SJSA1 (cell line): ENCODE data around the gene PSMB5. TPM values are rescaled to one million over a fixed set of nuclear protein-coding genes. Genes with fewer than 3 reads are reported as not detected.

Experiments used
- DNase-seq, 2 experiments: peaks; one replicate each; pipeline ENCODE4 v3.0.0-alpha.2; 2015 to 2020; ENCODE audit warnings: low spot score in 2 of 2, low read depth in 1 of 2
- H3K27ac ChIP-seq: fragments of 250-450 bp; sonication (Bioruptor Pico); 2 replicates; pipeline ENCODE4 v1.5.1; 2020; ENCODE audit warnings: mild to moderate bottlenecking, moderate library complexity
- H3K27me3 ChIP-seq: fragments of 250-450 bp; sonication (Bioruptor Pico); replicated peaks from 2 replicates; pipeline ENCODE4 v1.5.1; 2020; ENCODE audit warnings: mild to moderate bottlenecking, moderate library complexity
- H3K36me3 ChIP-seq: fragments of 250-450 bp; sonication (Bioruptor Pico); 2 replicates; pipeline ENCODE4 v1.5.1; 2020; ENCODE audit warnings: mild to moderate bottlenecking
- H3K4me1 ChIP-seq: fragments of 250-450 bp; sonication (Bioruptor Pico); replicated peaks from 2 replicates; pipeline ENCODE4 v1.6.1; 2021; ENCODE audit warnings: mild to moderate bottlenecking
- H3K4me3 ChIP-seq: fragments of 250-450 bp; sonication (Bioruptor Pico); 2 replicates; pipeline ENCODE4 v1.5.1; 2020; ENCODE audit warnings: mild to moderate bottlenecking
- H3K9me3 ChIP-seq: fragments of 250-450 bp; sonication (Bioruptor Pico); replicated peaks from 2 replicates; pipeline ENCODE4 v1.5.1; 2020; ENCODE audit warnings: mild to moderate bottlenecking
- total RNA-seq: library from RNA; depleted of rRNA; stranded (reverse); fragments of >200 nt; shearing (Covaris generic); gene quantifications from 2 replicates; pipeline ENCODE4 v1.2.3, GENCODE V29; 2014

PSMB5 gene
- total RNA-seq, 1 experiment from 2014 or later = 226 TPM

DNA sequence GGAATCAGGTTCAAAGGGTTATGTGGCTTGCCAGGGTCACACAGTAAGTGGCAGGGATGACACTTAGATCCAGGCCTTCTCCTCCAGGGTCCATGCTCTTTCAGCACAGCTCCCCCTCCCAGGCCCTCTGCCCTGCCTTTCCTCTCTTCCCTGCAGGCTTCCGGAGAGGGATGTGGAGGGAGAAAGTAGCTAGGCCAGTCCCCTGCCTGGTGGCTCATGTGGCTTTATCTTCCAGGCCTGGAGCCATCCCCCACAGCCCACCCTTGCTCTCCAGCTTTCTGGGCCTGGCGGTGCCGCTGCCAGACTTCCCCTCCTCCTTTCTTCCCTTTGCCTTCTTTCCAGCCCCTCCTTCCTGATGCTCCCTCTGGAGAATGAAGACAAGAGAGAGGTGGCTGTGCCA is 9.1 kb upstream of the PSMB5 start:
- Histone ChIP-seq H3K9me3 (no peaks in the 10 kb centered on the region), H3K4me1 (peaks cover 32% of the 10 kb centered on the region), H3K27me3 (no peaks in the 10 kb centered on the region), H3K4me3 (no peak overlapping the region), H3K27ac (no peak overlapping the region), H3K36me3 (peaks cover 3% of the 10 kb centered on the region; the same call in 1 of the 2 replicates)
- DNase-seq = no peak

DNA sequence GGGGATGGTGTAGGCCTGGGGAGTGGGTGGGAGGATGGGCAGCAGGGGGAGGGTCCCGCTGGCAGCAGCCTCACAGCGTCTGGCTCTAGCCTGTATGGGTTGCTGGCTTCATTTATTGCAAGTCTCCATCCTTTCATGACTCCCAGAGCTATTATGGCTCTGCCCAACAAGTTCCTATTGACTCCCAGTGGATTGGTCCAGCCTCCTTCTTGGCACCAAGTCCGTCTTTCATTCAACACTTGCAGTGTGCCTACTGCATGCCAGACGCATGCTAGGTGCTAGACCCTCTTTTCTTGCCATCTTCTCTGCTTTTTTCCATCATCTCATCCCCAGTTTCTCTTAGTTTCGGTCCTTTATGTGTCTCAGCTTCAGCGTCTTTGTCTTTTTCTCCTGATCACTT is 8.4 kb upstream of the PSMB5 start:
- Histone ChIP-seq H3K27me3 (no peaks in the 10 kb centered on the region), H3K27ac (no peak overlapping the region), H3K9me3 (no peaks in the 10 kb centered on the region), H3K4me1 (peaks cover 32% of the 10 kb centered on the region), H3K4me3 (no peak overlapping the region), H3K36me3 (peaks cover 3% of the 10 kb centered on the region; the same call in 1 of the 2 replicates)
- no peak for DNase-seq

DNA sequence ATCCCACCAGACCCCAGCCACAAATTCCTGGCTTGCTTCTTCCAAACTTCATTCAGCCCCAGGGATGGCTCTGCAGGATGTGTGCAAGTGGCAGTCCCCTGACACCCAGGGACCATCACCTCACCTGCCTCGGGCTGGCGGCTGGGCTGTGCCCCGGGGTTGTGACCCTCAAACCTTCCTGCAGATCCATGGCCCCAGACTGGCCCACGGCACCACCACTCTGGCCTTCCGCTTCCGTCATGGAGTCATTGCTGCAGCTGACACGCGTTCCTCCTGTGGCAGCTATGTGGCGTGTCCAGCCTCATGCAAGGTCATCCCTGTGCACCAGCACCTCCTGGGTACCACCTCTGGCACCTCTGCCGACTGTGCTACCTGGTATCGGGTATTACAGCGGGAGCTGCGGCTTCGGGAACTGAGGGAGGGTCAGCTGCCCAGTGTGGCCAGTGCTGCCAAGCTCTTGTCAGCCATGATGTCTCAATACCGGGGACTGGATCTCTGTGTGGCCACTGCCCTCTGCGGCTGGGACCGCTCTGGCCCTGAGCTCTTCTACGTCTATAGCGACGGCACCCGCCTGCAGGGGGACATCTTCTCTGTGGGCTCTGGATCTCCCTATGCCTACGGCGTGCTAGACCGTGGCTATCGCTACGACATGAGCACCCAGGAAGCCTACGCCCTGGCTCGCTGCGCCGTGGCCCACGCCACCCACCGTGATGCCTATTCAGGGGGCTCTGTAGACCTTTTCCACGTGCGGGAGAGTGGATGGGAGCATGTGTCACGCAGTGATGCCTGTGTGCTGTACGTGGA is 7.7 kb upstream of the PSMB5 start, which contains the start of gene PSMB11:
Gene PSMB11 (plus strand): TSS at position 51 of the 804 bp plus-strand sequence. CDS start 14 bp downstream, at position 65.
- Histone ChIP-seq H3K4me1 (peaks cover 30% of the 10 kb centered on the region), H3K4me3 (no peak within 1 kb of the TSS), H3K9me3 (no peaks in the 10 kb centered on the region), H3K27ac (no peak within 1 kb of the TSS), H3K36me3 (peaks cover under 1% of the 10 kb centered on the region; the same call in 1 of the 2 replicates), H3K27me3 (no peaks in the 10 kb centered on the region)
- no peak for DNase-seq

DNA sequence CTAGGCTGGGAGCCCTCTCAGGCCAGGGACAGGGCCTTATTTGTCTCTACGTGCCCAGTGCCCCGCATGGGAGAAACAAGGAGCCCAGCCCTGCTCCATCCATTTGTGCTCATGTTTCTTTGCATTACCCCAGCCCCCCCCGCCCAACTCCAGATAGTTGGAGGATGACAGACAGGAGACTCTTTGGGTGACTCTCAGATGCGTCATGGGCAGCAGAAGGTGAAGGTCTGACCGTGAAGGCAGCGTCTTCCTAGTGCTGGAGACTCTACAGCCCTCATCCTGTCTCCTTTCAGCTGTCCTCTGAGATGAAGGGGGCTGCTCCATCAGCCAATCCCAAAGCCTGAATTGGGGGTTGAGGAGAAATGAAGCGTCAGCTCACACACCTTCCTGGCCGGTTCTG is 7.0 kb upstream of the PSMB5 start:
- no peaks in the 10 kb centered on the region for H3K27me3 ChIP-seq
- no peak for DNase-seq
- H3K36me3 ChIP-seq = no peaks in the 10 kb centered on the region
- H3K4me3 ChIP-seq = no peak overlapping the region
- H3K9me3 ChIP-seq = no peaks in the 10 kb centered on the region
- H3K27ac ChIP-seq = no peak overlapping the region
- peaks cover 23% of the 10 kb centered on the region for H3K4me1 ChIP-seq

DNA sequence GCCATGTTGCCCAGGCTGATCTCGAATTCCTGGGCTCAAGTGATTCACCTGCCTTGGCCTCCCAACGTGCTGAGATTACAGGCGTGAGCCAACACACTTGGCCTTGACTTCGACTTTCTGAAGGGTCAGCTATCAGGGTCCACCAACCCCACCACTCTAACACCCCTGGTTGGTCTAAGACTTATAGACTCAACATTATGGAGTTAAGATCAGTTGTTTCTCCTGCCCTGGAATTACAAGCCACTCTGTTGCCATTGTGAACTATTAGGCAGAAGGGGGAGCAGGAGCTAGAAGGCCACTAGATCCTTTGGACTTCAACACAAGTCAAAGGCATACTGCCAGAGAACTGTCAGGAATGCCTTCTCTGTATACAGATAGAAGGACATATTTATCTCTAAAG is 5.4 kb upstream of the PSMB5 start:
- no peak overlapping the region for H3K4me3 ChIP-seq
- no peak overlapping the region for H3K27ac ChIP-seq
- peaks cover 18% of the 10 kb centered on the region for H3K4me1 ChIP-seq
- H3K9me3 ChIP-seq = no peaks in the 10 kb centered on the region
- H3K27me3 ChIP-seq = no peaks in the 10 kb centered on the region
- no peaks in the 10 kb centered on the region for H3K36me3 ChIP-seq
- no peak for DNase-seq

DNA sequence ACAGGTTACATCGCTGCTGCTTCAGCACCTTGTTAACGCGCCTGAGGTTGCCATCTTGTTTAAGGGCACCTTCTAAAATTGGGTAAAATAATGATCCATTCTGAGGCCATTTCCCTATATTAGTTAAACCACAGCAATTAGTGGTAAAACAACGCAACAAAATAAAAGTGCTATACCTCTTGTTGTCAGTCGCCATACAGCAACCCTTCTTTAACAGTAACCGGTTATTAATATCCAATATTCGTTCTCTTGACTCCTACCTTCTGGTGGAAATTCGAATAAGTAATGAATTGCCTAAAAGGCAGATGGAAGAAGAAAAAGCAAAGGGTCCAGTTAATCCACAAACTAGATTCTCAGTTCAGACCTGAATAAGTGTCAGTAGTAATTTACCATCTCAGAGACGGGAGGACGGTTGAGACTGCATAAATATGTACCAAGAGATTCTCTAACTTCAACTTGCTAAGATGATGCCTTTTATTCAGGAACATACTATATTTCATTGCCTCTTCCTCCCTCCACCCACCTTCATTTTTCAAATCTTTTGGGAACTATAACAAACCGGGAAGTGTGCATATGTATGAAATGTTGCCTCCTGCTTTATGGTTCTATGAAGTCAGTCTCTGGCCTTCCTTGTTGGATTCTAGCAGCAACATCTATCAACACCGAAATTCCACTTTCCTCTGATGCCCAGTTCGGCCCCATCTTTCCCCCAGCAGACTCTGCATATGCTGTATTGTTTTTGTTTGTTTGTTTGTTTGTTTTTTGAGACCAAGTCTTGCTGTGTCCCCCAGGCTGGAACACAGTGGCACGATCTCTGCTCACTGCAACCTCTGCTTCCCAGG is 824 bp upstream of the PSMB5 start:
- Histone ChIP-seq H3K4me3 (peak overlapping the region; percentile 70), H3K9me3 (no peaks in the 10 kb centered on the region), H3K27me3 (no peaks in the 10 kb centered on the region), H3K27ac (peak overlapping the region; percentile 98), H3K36me3 (peaks cover 36% of the 10 kb centered on the region), H3K4me1 (peaks cover 11% of the 10 kb centered on the region)
- DNase-seq = no peak

DNA sequence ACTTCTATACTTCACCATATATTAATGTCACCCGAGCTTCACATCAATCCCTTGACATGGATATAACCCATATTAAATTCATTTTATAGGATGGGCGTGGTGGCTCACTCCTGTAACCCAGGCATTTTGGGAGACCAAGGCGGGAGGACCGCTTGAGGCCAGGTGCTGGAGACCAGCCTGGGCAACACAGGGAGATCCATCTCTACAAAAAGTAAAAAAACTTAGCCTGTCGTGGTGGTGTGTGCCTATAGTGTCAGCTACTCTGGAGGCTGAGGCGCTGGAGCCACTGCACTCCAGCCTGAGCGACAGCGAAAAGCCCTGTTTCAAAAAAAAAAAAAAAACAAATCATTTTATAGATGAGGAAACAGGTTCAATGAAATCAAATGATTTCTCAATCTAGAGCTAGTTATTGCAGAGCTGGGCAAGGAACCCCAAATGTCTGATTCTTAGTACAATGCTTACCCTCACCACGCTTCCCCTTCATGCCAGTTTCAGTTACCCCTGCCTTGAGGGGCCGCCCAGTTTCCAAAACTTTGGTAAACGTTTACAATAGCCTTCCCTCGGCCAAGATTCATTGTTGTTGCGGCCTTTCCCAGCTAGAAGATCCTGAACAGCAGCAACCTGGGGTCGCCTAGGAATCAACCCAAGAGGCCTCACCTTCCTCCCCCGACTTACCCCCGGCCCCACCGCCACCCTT is 751 bp downstream of the PSMB5 start:
- H3K27ac ChIP-seq = peak overlapping the region; percentile 98
- H3K36me3 ChIP-seq = peaks cover 50% of the 10 kb centered on the region
- H3K27me3 ChIP-seq = no peaks in the 10 kb centered on the region
- H3K4me1 ChIP-seq = peaks cover 11% of the 10 kb centered on the region
- DNase-seq = no peak
- H3K4me3 ChIP-seq = peak overlapping the region; percentile 70
- no peaks in the 10 kb centered on the region for H3K9me3 ChIP-seq

DNA sequence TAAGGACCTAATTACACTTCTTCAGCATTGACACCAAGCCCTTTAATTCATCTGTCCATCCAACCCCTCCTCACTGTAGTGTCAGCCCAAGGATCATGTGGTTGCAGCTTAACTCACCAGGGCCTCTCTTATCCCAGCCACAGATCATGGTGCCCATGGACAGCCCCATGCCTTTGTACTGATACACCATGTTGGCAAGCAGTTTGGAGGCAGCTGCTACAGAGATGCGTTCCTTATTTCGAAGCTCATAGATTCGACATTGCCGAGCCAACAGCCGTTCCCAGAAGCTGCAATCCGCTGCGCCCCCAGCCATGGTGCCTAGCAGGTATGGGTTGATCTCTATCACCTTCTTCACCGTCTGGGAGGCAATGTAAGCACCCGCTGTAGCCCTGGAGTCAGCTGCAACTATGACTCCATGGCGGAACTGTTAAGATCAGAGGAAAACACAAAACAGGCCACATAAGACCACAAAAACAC is 1.4 kb downstream of the PSMB5 start:
- no peak for DNase-seq
- no peak overlapping the region for H3K27ac ChIP-seq
- H3K27me3 ChIP-seq = no peaks in the 10 kb centered on the region
- no peak overlapping the region for H3K4me3 ChIP-seq
- H3K9me3 ChIP-seq = no peaks in the 10 kb centered on the region
- H3K4me1 ChIP-seq = peaks cover 11% of the 10 kb centered on the region
- peaks cover 57% of the 10 kb centered on the region for H3K36me3 ChIP-seq

DNA sequence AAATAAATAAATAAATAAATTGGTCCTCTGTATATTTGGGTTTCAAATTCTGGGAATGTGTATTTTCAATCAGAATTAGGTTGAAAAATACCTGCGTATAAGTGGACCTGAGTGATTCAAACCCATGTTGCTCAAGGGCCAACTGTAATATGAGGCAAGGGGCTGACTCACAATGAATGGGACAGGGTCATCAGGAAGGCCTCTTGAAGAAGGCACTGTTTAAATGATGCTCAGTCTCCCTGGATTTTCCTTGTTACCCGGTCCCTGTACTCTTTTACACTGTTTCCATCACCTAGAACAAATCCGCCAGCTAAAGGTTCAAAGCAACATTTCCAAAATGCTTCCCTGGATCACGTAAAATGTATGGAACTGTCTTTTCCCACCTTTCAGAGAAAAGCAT is 3.8 kb downstream of the PSMB5 start:
- no peak for DNase-seq
- H3K27me3 ChIP-seq = no peaks in the 10 kb centered on the region

DNA sequence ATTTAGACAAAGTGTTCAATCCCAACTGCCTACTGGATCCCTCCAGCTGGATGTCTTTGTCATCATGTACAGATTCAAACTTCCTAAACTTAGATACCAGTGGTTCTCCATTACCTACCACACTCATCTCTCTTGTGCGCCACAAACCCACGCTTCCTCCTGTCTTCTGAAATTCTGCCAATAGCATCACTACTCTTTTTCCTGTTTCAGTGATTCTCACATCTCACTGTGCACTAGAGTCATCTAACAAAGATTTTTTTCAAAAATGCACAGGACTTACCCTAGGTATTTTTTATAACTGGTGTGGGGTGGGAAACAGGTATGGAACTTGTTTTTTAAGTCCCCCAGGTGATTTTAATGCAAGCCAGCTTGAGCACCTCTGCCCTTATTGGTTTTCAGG is 5.9 kb downstream of the PSMB5 start:
- peaks cover 76% of the 10 kb centered on the region for H3K36me3 ChIP-seq
- no peaks in the 10 kb centered on the region for H3K9me3 ChIP-seq
- H3K27ac ChIP-seq = no peak overlapping the region
- no peak overlapping the region for H3K4me3 ChIP-seq
- H3K27me3 ChIP-seq = no peaks in the 10 kb centered on the region
- DNase-seq = no peak
- peaks cover 6% of the 10 kb centered on the region for H3K4me1 ChIP-seq

More for the DNA sequence above, 3.8 kb downstream of the PSMB5 start:
- Histone ChIP-seq H3K4me1 (peaks cover 11% of the 10 kb centered on the region), H3K4me3 (no peak overlapping the region), H3K27ac (no peak overlapping the region), H3K36me3 (peaks cover 69% of the 10 kb centered on the region), H3K9me3 (no peaks in the 10 kb centered on the region)

DNA sequence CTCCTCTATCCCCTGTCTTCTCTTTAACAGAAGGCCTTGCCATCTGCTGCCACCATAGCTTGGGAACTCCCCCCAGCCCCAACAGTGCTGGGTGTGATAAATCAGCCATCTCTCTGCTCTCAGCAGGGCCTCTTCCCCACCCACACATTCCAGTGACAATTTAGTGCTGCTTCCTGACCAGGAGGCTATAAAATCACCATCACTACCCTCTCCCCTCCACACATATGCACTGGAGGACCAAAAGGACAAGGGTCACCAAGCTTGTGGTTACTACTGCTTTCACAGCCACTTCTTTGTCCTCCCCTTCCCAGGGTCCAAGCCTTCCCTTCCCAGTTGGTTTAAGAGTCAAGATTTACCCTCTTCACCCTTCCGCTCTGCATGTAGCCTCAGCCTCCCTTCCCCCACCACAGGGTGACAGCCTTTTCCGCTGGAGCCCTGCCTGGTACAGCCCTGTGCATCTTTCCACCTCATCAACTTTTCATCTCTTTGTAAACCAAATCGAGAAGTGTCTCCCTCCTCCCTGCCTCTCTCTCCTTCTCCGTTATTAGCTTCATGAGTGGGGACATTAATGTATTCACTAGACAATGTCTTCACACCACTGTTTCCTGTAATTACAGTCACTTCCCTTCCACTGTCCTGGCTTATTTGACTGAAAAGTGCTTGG is 9.4 kb downstream of the PSMB5 start:
- Histone ChIP-seq H3K27ac (no peak overlapping the region), H3K9me3 (no peaks in the 10 kb centered on the region), H3K27me3 (no peaks in the 10 kb centered on the region), H3K4me3 (no peak overlapping the region), H3K4me1 (no peaks in the 10 kb centered on the region), H3K36me3 (peaks cover 41% of the 10 kb centered on the region)
- no peak for DNase-seq

DNA sequence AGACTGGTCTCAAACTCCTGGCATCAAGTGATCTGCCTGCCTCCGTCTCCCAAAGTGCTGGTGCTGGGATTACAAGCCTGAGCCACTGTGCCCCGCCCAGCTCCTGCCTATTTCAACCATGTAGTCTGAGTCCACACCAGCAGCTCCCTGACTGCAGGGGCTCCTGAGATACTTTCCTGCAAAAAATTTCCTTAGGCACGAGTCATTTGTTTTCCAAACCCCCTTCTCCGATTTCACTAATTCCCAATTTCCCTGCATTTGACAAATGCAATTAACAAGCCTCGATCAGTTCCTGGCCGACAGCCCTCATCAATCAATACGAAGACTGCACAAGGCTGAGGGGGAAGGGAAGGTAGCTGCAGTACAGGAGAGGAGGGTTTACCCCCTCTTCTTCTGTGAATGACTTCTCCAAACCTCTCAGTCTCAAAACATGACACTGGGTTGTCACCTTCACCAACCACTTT is 10.1 kb downstream of the PSMB5 start:
- Histone ChIP-seq H3K27ac (no peak overlapping the region), H3K36me3 (peaks cover 35% of the 10 kb centered on the region), H3K9me3 (no peaks in the 10 kb centered on the region), H3K4me1 (no peaks in the 10 kb centered on the region), H3K4me3 (no peak overlapping the region), H3K27me3 (no peaks in the 10 kb centered on the region)
- no peak for DNase-seq

DNA sequence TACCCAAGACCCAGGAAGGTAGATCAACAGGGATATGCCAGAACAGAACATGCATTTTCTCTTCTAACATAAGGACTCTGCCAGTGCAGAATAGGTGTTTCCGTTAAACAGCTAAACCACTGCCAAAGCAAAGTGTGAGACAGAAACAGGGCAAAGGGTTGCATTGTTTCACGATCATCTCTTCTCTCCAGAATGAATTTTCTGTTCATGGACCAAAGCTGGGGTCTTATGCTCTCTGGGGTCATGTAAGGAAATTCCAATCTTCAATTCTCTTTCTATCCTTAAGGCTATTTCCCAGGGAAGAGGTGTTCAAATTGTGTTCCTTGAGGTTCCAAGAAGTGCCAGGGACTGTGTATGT is 10.9 kb downstream of the PSMB5 start:
- H3K27ac ChIP-seq = no peak overlapping the region
- no peak overlapping the region for H3K4me3 ChIP-seq
- no peaks in the 10 kb centered on the region for H3K9me3 ChIP-seq
- no peaks in the 10 kb centered on the region for H3K27me3 ChIP-seq
- H3K4me1 ChIP-seq = no peaks in the 10 kb centered on the region
- H3K36me3 ChIP-seq = peaks cover 28% of the 10 kb centered on the region
- no peak for DNase-seq
